GM12891 (cell line): ENCODE data around the gene CUL4A.

Experiments used
- DNase-seq: peaks from one replicate; pipeline ENCODE4 v3.0.0; 2011; ENCODE audit warnings: low spot score; ENCODE audit not compliant: insufficient read length
- FAIRE-seq: peaks from 2 replicates; lab custom pipeline; 2011; peaks lifted over from hg19 to GRCh38; lab: Jason Lieb, UNC
- PAX5 ChIP-seq: IDR thresholded peaks from 2 replicates; pipeline ENCODE4 v1.6.1; 2011; ENCODE audit warnings: low read length, moderate library complexity, mild to moderate bottlenecking; ENCODE audit not compliant: insufficient read depth, severe bottlenecking
- POLR2A ChIP-seq: IDR thresholded peaks from 2 replicates; pipeline ENCODE4 v1.6.1; 2011; ENCODE audit warnings: low read depth, low read length, control low read depth
- POLR2AphosphoS5 ChIP-seq: IDR thresholded peaks from 2 replicates; pipeline ENCODE4 v1.6.1; 2011; ENCODE audit warnings: low read depth, low read length, control low read depth
- POU2F2 ChIP-seq: IDR thresholded peaks from 2 replicates; pipeline ENCODE4 v1.6.1; 2011; ENCODE audit warnings: low read depth, mild to moderate bottlenecking, control low read depth, low read length, moderate library complexity
- SPI1 ChIP-seq: IDR thresholded peaks from 2 replicates; pipeline ENCODE4 v1.6.1; 2011; ENCODE audit warnings: low read depth, low read length, control low read depth
- TAF1 ChIP-seq: IDR thresholded peaks from 2 replicates; pipeline ENCODE4 v1.6.1; 2011; ENCODE audit warnings: low read depth, low read length, control low read depth

The CUL4A gene

DNA sequence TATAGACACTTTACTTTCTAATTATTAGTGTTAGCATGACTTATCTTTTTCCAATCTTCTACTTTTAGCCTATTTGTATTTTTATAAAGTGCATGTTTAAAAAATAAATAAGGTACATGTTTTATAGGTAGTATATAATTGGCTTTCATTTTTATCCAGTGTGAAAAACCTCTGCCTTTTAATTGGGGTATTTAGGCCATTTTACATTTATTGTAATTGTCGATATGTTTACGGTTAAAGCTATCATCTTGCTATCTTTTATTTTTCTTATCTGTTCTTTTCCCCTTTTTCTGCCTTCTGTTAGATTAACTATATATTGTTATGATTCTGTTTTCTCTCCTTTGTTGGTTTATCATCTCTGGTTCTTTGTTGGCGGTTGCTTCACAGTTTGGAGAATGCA lies 41.8 kb upstream of the CUL4A start:
- DNase-seq (no peak), FAIRE-seq (no peak)
- TF ChIP-seq PAX5 (no peak), TAF1 (no peak), POLR2A (no peak), POLR2AphosphoS5 (no peak), POU2F2 (no peak), SPI1 (no peak)

DNA sequence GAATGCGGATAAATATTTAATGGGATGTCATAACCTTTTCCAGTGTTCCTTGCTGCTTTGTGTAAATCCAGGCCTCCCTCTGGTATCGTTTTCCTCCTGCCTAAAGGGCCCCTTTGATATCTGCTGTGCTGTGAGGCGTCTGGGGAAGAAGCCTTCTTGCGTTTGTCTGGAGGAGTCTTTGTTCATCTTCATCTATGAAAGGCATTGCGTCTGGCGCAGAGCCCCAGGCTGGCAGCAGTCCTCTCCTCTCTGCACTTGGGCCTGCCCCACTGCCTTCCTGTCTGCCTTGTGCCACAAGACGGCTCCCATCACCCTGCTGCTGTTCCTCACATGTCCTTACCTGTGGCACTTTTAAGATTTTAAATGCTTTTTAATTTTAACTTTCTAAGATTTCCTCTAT lies 41.2 kb upstream of the CUL4A start:
- TF ChIP-seq TAF1, result no peak
- TF ChIP-seq SPI1, result no peak
- no peak for TF ChIP-seq POLR2A
- no peak for TF ChIP-seq PAX5
- no peak for TF ChIP-seq POU2F2
- TF ChIP-seq POLR2AphosphoS5, result no peak
- no peak for FAIRE-seq
- no peak for DNase-seq

DNA sequence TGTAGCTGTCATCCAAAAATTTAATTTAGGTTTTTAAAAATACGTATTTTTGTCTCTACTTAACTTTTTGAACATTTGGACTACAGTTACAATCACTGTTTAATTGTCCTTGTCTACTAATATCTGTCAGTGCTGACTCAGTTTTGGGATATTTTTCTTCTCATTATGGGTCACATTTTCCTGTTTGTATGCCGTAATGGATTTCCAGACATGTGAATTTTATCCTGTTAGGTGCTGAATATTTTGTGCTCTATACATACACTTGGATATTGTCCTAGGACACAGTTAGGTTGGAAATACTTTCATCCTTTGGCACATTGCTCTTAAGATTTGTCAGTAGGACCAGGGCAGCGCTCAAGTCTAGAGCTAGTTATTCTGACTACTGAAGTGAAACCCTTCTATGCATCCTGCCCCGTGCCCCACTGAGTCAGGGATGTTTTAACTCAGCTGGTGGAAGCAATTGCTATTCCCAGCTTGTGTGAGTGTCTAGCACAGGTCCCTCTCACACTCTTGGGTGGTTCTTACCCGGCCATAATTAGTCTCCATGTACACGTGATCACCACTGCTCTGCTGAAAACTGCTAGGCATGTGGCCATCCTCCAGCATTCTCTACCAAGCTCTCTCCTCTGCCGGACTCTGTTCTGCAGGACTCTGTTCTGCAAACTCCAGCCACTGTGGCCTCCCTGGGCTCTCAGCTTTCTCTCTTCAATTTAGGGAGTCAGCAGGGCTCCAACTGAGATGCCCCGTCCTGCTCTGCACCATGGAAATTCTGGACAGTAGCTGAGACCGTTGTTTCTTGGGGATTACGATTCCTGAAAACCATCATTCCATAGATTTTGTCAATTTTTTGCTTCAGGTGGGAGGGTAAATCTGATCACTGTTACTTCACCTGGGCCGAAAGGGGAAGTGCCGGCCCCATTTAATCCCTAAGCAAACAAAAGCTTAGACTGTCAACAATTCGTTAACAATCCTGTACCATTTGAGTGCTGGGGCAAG lies 39.8 kb upstream of the CUL4A start:
- DNase-seq (no peak), FAIRE-seq (peak; percentile 48)
- 0 out of 2 replicates have a peak, but pooled peaks have one; percentile 10 for TF ChIP-seq SPI1
- no peak for TF ChIP-seq TAF1
- no peak for TF ChIP-seq POLR2A
- no peak for TF ChIP-seq PAX5

DNA sequence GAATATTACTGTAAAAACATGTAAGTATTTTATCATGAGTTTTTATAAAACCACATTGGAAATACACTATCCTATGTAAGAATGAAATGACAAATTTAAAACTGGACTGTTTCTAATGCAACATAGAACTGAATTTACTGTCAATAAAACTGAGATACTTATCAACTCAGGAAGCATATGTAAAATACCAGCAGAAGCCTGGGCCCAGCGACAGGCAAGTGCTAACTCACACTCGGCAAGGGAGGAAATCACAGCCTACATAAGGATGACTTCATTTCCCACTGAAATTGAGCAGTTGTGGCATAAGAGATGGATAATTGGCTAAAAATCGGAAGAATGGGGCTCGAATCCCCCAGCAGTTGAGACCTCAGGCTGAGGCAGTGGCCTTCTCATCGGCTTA lies 38.9 kb upstream of the CUL4A start:
- no peak for DNase-seq
- no peak for TF ChIP-seq SPI1
- no peak for TF ChIP-seq POU2F2
- TF ChIP-seq POLR2A, result no peak
- no peak for TF ChIP-seq POLR2AphosphoS5
- no peak for TF ChIP-seq TAF1
- TF ChIP-seq PAX5, result no peak
- no peak for FAIRE-seq

DNA sequence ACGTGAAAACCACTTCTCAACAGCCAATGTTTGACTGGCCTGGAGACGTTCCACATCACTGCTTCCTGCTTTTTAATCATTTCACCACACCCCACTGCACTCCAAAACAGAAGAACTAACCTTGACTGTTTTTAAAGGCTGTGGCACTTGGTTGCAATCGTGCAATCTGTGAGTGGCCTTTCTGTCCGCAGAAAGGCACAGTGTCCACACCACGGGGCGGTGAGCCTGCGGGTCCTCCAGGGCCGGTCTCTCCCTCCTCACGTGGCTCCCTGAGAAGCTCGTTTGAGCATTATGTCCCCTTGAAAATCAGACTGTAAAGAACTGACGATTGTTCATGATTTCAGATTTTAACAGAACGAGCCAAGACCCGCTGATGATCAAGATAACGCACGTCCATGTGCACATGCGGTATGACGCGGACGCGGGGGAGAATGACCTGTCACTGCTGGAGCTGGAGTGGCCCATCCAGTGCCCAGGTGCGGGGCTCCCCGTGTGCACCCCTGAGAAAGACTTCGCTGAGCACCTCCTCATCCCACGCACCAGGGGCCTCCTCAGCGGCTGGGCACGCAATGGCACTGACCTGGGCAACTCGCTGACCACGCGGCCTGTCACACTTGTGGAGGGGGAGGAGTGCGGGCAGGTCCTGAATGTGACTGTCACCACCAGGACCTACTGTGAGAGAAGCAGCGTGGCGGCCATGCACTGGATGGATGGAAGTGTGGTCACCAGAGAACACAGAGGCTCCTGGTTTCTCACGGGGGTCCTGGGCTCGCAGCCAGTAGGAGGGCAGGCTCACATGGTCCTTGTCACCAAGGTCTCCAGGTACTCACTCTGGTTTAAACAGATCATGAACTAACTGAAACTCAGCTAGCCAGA lies 37.9 kb upstream of the CUL4A start:
- no peak for DNase-seq
- no peak for TF ChIP-seq POU2F2
- no peak for TF ChIP-seq PAX5
- no peak for TF ChIP-seq POLR2A
- no peak for TF ChIP-seq TAF1
- no peak for TF ChIP-seq POLR2AphosphoS5
- no peak for TF ChIP-seq SPI1
- no peak for FAIRE-seq

DNA sequence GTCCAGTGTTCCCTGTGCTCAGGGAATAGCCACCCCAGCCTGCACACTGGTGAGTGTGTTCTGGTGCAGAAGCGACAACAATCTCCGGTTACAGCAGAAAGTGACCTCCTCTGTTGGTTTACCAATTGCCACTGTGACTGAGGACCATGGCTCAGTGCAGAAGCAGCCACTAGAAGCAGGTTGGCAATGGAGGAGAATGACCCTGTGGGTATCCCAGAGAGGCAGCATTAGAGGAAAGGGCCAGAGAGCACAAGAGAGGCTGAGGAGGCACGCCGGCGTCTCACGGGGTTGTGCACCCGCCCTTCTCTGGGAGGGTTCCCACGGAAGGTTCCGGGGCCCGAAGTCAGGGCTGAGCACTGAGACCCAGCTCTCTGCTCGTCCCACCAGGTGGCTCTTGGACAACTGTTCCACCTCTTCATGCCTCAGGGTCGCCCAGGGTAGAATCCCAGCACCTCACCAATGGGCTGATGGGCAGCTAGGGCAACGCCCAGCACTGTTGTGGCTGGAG lies 36.9 kb upstream of the CUL4A start:
- DNase-seq, result no peak
- TF ChIP-seq POLR2AphosphoS5, result no peak
- TF ChIP-seq PAX5, result no peak
- no peak for TF ChIP-seq SPI1
- no peak for TF ChIP-seq POU2F2
- TF ChIP-seq POLR2A, result no peak
- TF ChIP-seq TAF1, result no peak
- FAIRE-seq, result no peak

DNA sequence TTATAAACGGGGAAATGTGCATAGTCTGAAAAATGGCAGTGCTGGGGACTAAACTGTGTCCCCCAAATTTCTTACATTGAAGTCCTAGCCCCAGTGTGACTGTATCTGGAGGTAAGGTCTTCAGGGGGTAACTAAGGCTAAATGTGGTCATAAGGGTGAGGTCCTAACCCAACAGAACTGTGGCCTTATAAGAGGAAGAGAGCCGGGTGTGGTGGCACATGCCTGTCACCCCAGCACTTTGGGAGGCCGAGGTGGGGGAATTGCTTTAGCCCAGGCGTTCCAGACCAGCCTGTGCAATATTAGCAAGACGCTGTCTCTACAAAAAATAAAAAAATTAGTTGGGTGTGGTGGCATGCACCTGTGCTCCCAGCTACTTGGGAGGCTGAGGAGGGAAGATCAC lies 33.1 kb upstream of the CUL4A start:
- no peak for DNase-seq
- TF ChIP-seq POLR2AphosphoS5, result no peak
- no peak for TF ChIP-seq PAX5
- TF ChIP-seq POLR2A, result no peak
- TF ChIP-seq POU2F2, result no peak
- TF ChIP-seq SPI1, result no peak
- no peak for TF ChIP-seq TAF1
- FAIRE-seq, result no peak

DNA sequence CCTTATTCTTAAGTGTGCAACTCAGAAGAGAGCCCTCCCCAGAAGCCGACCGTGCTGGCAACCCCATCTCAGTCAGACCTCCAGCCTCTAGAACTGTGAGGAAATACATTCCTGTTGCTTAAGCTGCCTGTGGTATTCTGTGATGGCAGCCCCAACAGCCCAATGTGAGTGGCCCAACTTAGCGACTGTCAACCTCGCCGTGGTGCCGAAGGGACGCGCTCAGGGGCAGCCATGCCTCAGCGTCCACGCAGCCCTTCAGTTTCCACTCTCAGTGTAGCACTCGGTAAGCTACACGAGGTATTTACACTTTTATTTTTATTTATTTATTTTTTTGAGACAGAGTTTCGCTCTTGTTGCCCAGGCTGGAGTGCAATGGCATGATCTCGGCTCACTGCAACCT lies 32.6 kb upstream of the CUL4A start:
- no peak for TF ChIP-seq TAF1
- TF ChIP-seq POU2F2, result no peak
- FAIRE-seq (no peak), DNase-seq (no peak)

GRCh38 chr13:113178070-113178895 lies 31.1 kb upstream of the CUL4A start:
- FAIRE-seq (no peak), DNase-seq (no peak)
- TF ChIP-seq POU2F2 (no peak), POLR2A (no peak), PAX5 (no peak), SPI1 (no peak), POLR2AphosphoS5 (no peak), TAF1 (no peak)
